Brain pericyte (primary cell): Measurements from ENCODE around the gene ADAM17.
"Not testable (repeated sequence)": the region's sequence is repeated elsewhere in the genome, so short reads cannot be mapped to it uniquely, and the experiment has no call there.

Experiments used
- DNase-seq: peaks from one replicate; pipeline ENCODE4 v3.0.0-alpha.2; 2012; ENCODE audit warnings: low read depth, low spot score

Gene ADAM17

DNA sequence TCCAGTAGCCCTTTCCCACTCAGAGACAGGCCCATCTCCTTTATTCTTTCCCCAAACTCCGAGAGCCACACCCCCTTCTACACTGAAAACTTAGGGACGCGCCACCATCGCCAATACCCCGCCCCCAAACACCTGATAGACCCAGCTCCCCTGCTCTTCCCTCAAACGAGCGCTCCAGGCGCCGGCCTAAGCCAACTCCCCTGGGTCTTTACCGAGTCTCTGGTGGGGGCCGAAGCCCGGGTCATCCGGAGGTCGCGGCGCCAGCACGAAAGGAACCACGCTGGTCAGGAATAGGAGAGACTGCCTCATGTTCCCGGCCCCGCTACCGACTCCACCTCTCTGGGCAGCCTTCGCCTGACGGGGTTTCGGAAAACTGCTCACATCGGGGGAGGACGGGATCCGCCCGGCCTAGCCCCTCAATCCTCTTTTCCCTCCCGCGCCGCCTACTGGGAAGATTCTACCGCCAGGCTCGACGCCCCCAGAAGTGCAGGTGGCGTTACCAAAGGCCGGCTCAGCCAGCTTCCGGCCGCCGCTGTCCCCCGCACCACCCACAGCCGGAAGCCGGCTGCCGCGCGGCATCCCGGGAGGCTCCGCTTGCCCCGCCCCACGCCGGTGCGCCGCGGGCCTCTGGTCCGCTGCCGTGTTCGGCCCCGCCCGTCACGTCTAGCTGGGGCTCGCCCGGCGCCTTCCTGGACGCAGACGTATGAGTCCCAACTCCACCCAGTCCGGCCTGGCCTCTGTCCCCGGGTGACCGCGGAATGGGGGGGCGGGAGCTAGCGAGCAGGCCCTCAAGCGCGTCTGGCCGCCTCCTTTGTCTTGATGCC, at the start of gene ADAM17:
Gene ADAM17, minus strand, starts transcription at position 534 of the 824 bp plus-strand sequence. Its CDS starts 225 bp downstream, at position 309.
- DNase-seq: peak; percentile 83

DNA sequence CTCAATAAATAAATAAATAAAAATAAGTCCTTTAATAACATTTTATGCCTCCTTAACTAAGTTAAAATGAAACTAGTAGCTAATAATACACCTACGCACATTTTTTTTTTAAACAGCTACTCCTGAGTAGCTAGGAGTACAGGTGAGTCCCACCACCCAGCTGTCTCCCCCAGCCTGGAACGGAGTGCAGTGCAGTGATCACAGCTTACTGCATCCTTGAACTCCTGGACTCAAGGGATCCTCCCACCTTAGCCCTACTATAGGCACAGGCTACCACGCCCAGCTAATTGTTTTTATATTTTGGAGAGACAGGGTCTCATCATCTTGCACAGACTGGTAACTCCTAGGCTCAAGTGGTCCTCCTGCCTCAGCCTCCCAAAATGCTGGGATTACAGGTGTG, 46.8 kb upstream of the ADAM17 start:
- no peak for DNase-seq

DNA sequence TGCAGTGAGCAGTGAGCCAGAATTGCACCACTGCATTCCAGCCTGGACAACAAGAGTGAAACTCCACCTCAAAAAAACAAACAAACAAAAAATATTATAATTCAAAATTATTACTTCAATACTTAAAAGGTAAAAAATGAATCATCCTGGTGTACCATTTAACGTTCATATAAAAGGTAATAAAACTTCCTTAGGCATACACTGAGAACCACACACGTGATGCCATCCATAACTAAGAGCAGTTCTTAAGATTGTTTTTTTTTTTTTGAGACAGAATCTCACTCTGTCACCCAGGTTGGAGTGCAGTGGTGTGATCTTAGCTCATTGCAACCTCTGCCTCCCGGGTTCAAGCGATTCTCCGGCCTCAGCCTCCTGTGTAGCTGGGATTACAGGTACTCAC, 45.8 kb upstream of the ADAM17 start:
- DNase-seq: no peak

DNA sequence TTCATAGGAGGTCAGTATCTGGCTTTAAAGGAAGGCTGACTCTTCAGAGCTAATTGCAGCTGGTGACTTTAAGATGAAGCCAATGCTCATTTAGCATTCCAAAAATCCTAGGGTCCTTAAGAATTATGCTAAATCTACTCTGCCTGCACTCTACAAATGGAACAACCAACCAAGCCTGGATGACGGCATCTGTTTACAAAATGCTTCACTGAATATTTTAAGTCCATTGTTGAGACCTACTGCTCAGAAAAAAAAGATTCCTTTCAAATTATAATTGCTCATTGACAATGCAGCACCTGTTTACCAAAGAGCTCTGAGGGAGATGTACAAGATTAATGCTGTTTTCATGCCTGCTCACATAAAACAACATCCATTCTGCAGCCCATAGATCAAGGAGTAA, 43.8 kb upstream of the ADAM17 start:
- DNase-seq: no peak

DNA sequence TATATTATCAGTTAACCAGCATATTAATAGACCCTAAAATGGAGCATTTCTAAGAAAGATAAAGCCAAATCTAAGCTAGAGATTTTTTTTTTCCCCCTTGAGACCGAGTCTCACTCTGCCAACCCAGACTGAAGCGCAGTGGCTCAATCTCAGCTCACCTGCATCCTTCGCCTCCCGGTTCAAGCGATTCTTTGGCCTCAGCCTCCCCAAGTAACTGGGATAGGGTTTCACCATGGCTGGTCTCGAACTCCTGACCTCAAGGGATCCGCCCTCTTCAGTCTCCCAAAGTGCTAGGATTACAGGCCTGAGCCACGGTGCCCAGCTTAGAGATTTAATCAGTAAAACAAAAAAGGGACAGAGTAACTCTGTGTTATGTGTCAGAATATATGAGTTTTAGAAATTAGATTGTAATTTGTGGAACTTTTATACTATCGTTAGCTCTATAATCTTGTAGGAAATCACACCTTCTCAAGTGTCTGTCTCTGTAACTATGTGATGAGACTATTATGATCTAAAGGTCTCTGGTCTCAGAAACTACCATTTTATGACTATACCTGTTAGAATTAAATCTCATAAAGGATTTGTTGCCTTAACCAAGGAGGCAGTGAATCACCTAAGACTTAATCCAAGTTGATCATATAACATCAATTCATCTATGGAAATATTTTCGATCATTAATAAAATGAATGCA, 41.1 kb upstream of the ADAM17 start:
- no peak for DNase-seq

DNA sequence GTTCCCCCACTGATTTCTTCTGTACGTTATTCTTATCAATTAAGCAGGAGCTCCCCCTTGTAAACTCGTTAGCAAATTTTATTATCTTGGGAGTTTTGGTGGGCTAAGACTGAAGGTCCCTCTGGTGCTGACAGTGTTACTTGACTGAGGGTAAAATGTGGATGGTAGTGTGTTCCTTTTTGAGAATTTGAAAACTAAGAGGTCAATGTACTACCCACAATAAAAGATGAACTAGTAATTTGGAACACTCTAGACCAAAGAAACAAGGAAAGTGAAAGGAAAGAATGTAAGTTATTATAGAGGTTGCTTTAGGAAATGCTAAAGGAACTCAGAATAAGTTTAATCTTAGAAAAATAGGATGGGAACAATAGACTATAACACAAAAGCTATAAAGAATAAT, 40.1 kb upstream of the ADAM17 start:
- DNase-seq: no peak

DNA sequence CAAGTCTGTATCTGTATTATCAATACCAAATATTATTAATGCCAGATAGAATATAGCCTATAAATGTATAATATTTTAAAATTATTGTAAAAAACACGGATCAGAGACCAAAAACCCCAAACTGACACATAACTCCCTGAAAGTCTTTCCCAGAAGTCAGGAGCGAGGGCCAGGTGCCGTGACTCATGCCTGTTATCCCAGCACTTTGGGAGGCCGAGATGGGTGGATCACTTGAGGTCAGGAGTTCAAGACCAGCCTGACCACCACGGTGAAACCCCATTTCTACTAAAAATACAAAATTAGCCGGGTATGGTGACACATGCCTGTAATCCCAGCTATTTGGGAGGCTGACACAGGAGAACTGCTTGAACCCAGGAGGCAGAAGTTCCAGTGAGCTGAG, 39.6 kb upstream of the ADAM17 start:
- DNase-seq: not testable (repeated sequence)

DNA sequence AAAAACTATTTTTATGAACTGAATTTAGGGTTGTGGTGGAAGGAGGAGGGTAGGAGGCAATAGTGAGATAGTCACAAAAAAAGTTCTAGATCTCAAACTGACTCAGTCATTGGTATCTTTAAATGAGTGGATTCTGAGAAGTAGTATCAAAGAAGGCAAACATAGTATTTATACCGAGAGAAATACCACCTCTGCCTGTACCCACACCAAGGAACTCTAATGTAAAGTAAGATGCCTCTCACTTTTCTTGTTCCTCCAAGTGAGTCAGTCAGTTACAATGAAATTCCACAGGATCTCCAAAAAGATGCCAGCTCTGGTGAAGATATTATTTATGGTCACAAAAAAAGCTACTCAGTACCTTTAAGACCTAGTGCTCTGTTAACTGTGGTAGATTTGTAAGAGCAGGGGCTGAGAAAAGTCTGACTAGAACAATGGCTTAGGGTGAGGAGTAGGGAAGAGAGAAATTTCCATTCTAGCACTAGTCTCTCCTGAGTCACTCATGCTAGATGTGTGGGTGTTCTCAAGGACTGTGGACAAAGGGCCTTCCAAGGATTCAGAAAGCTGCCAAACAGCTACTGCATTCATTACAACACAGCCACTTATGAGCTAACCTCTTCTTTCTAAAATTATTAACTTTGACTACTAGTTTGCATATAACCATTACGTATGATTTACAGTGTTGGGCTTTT, 38.9 kb upstream of the ADAM17 start:
- DNase-seq: no peak

DNA sequence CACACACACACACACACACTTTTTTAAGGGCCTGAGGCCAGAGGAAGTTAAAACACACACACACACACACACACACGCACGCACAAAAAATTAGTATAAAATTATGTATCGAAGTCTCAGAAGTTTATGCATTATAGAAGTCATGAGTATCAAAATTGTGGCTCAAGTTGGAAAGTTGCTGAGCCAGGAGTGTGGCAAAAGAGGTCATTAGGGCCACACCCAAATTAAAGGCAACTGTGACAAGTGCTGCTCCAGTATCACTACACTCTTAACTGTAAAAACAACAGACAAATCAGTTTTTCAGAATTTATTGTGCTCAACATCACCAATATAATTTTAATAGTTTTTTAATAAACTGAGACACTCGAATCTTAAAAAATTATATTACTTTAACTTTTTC, 38.3 kb upstream of the ADAM17 start:
- DNase-seq: no peak

DNA sequence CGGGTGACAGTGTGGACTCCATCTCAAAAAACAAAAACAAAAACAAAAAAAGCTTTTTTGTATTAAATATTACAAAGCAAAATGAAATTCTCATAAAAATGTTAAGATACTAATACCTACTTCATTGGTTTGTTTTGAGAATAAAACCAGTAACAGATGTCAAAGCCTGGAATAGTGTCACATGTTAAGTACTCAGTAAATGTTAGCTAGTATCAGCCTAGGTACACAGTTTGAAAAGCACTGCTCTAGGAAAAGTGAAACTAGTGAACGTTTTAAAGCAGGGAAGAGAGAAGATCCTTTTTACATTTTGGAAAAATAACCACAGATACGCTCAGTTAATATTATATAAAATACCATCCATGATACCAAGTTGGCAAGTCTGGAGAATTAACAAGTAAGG, 37.1 kb upstream of the ADAM17 start:
- no peak for DNase-seq

DNA sequence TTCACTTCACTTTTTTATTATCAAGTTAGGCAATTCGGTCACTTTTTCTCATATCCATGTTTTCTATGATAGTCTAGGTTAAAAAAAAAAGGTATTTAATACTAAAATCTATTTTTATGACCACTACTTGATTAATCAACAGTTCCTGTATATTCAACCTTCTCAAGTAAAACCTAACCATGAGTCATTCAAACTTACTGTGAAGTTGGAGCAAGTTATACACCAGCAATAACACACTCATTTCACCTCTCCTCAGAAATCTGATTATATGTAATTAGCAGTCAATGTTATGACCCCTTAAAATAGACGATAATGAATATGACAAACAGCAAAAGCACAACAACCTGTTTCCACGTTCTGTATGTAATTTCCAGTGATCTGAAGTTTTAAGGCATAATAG, 35.0 kb upstream of the ADAM17 start:
- no peak for DNase-seq

DNA sequence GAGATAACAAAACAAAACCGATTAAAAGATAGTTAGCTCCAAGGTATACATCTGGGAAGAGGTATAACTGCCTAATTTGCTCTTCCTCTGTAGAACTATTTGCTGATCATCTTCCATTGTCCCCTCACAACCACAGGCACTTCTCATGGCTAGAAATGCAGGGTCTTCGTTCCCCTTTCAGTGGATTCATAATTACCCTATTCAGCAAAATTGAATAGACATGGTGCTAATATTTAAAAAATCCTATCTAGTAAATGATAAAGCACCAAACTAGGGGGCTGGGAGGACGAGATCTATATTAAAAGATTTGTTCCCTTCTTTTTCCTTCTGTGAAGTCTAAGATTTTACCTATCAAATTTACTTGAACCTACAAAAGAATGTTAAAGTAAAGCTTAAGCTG, 30.8 kb upstream of the ADAM17 start:
- no peak for DNase-seq

DNA sequence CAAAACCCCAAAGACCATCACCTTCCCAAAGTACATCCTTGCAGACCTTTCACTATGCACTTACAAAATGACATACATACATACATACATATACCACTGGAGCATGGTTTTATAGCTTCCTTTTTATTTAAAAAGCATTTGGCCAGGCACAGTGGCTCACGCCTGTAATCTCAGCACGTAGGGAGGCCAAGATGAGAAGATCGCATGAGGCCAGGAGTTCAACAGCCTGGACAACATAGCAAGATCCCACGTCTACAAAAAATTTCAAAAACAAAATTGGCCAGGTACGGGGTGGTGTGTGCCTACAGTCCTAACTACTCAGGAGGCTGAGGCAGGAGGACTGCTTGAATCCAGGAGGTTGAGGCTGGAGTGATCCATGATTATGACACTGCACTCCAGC, 29.9 kb upstream of the ADAM17 start:
- DNase-seq: no peak

DNA sequence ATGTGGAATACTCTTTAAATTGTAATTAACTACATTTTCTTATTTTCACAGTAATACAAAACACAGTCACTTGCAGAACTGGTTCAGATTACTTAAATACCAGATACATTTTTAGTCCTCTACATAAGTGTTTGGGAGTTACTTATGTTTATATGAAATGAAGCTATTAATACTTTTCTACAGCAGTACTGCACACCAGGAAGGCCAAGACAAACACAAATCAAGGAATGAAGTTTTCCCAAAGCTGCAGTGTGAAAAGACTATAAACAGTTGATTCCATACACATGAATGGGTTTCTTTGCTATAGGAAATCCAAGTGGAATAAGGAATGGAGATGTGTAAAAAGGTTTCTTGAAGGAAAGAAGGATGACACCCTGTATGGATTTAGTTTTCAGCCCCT, 29.3 kb upstream of the ADAM17 start:
- DNase-seq: not testable (repeated sequence)

DNA sequence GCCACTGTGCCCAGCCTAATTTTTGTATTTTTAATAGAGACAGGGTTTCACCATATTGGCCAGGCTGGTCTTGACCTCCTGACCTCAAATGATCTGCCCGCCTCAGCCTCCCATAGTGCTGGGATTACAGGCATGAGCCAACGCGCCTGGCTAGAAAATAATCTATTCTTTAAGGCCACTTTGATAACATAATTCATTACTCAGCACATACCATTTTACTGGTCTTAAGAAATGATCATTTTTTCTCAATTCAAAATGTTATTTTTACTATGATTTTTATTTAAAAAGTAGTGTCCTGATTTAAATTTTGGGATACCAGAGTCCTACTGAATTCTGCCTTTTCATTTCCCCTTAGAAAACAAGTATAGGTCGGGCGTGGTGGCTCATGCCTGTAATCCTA, 27.0 kb upstream of the ADAM17 start:
- no peak for DNase-seq

DNA sequence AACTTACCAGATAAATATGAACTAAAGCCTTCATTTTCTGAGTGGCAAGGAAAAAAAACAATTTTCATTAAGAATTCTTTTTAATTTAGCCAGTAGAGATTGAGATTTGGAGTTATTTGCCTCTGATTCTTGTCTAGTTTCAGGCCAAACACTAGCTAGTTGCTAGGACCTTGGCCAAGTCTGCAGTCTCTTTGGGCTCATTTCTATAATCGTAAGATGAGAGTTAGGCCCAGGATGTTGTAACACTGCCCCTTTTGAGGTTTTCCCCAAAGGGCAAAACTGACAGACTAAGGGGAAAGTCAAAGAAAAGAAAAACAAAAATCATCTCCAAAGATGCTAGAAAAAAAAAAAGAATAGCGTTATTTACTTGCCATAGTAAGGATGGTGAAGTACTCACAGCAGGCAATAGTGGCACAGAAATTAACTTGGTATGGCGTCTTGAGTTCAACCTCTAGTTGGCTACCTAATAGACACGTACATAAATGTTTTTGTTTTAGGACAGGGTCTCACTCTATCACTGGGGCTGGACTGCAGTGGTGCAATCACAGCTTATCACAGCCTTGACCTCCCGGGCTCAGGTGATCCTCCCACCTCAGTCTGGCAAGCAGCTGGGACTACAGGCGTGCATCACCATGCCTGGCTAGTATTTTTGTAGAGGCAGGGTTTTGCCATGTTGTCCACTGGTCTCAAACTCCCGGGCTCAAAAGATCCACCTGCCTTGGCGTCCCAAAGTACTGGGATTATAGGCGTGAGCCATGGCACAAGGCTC, 23.0 kb upstream of the ADAM17 start:
- no peak for DNase-seq

DNA sequence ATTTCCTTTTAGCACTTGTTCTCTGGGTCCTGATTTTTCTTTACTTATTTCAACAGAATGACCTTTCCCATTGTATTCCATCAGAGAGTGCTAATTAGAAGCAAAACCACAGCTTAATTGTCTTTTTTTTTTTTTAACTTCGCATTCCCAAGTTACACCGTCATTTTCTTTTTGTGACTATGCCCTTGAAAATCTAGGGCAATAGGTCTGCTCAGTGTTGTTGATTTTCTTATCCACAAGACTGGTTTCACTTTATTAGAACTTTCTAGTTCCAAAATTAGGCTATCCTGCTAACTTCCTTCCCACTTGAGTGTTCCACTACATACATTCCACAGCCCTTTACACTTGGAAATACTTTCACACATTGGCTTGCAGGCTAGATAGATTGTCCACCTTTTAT, 18.7 kb upstream of the ADAM17 start:
- DNase-seq: no peak

DNA sequence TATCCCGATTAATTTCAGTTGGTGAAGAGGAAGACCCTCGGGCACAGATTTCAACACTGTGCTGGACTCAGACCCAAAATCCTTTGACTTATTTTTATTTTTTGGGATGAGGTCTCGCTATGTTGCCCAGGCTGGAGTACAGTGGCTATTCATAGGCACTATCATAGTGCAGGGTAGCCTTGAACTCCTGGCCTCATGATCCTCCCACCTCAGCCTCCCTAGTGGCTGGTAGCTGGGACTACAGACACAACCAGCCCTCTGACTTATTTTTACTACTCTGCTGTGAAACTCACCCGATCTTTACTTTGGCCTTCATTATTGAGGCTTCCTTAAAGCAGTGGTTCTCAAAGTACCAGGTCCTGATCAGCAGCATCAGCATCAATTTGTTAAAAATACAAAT, 18.2 kb upstream of the ADAM17 start:
- no peak for DNase-seq

DNA sequence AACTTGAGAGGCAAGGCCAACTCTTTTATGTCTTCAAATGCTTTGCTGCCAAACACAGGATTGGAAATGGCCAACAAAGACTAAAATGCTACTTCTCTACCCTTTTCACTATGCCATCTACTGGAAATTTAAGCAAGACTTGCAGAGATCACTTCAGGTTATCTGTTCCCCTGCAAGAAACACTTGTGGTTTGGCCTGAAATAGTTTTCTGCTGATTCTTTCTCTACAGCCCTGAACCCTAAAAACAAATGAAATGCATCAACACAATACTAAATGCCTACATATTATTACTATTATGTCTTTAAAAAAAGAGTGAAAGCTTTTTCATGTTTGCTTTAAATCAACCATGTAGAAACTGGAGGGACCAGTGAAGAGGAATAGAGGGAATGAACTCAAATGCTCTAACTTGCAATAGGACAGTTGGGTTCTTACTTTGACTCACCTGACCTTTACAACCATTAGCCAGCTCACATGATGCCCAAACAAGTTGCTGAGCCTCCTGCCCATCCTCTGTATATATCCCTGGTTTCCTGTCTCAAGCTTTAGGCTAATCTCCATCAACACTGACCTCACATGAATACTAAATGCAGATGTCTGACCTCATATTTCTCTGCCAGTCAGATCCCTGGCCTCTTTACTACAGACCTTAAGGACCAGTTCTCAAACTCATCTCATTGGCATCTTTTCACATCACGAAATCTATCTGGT, 17.5 kb upstream of the ADAM17 start:
- DNase-seq: no peak

DNA sequence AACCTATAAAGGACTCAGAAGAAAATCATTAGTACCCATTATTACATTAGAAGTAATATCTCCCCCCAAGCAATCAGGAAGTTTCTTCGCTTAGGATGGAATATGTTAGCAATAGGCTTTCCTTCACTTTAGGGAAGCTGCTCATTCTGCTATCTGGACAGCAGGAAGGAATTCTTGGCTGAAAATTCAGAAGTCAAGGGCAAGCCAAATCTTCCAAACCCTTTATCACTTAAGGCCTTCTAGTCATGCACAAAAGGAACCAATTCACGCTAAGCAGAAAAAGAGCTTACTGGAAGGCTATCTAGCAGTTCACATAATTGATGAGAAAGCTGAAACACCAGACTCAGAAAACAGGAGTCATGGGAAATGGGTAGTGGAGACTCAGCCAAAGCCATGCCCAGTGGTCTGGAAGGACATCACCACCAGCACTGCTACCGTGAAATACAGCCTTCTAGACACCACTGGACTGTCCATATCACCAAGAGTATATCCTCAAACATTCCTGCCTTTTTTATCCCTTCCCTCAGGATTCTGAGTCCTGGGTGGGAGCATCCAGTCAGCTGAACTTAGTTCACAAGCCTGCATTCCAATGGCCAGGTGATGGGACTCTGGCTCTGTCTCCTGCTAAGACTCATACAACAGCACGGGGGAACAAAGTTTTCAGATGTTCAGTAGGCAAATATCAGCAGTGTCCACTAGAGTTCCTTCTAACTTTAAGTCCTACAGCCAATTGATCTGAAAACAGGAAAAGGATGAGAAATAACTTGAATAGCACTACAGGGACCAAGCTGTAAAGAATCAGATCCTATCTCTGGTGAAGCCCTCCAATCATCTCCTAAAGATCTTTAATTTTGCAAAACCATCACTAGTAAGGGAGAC, 14.8 kb upstream of the ADAM17 start:
- DNase-seq: no peak
